MCF 10A (cell line): ENCODE results near the gene DVL1. TPM values are rescaled to one million over a fixed set of nuclear protein-coding genes. Genes with fewer than 3 reads are reported as not detected.

ENCODE experiments used
- BruUV-seq: library from RNA; stranded (reverse); fragments of 400-500 nt; replicated peaks from 2 replicates; lab custom pipeline; 2021; lab: Mats Ljungman, UMichigan
- CTCF ChIA-PET: fragments of 300-600 bp; sonication (Branson Sonifier 250); formaldehyde crosslinking; extraction: SDS; loops from one replicate; lab custom pipeline; 2021; ENCODE audit warnings: antibody characterized with exemption, inconsistent platforms; lab: Yijun Ruan, JAX
- POLR2A ChIA-PET: fragments of 300-600, 350-650 bp; sonication (Branson Sonifier 250); formaldehyde crosslinking; extraction: SDS; loops from one replicate; lab custom pipeline; 2020; ENCODE audit warnings: antibody characterized with exemption, inconsistent platforms; lab: Yijun Ruan, JAX
- DNase-seq: peaks from one replicate; pipeline ENCODE4 v3.0.0-alpha.2; 2018; ENCODE audit not compliant: unreplicated experiment
- H3K27ac Mint-ChIP-seq: one replicate; pipeline ENCODE4 v1.8.0; 2022; ENCODE audit warnings: mild to moderate bottlenecking, low read depth, mixed read lengths; ENCODE audit not compliant: unreplicated experiment
- H3K27me3 Mint-ChIP-seq: one replicate; pipeline ENCODE4 v1.8.0; 2022; ENCODE audit warnings: mixed read lengths; ENCODE audit not compliant: insufficient read depth, unreplicated experiment
- H3K36me3 Mint-ChIP-seq: one replicate; pipeline ENCODE4 v1.8.0; 2022; ENCODE audit warnings: mild to moderate bottlenecking, moderate library complexity, mixed read lengths; ENCODE audit not compliant: insufficient read depth, unreplicated experiment
- H3K4me1 Mint-ChIP-seq: one replicate; pipeline ENCODE4 v1.8.0; 2022; ENCODE audit warnings: mixed read lengths; ENCODE audit not compliant: insufficient read depth, unreplicated experiment
- H3K4me3 Mint-ChIP-seq: one replicate; pipeline ENCODE4 v1.8.0; 2022; ENCODE audit warnings: mild to moderate bottlenecking, moderate library complexity, mixed read lengths; ENCODE audit not compliant: unreplicated experiment
- H3K9me3 Mint-ChIP-seq: one replicate; pipeline ENCODE4 v1.8.0; 2022; ENCODE audit warnings: mixed read lengths; ENCODE audit not compliant: unreplicated experiment
- CTCF ChIP-seq: fragments of 200-600 bp; IDR thresholded peaks from one replicate; pipeline ENCODE4 v1.8.0; 2022; ENCODE audit warnings: antibody characterized with exemption, mild to moderate bottlenecking; ENCODE audit not compliant: unreplicated experiment
- intact Hi-C: fragments of 100-400 bp; cut with micrococcal nuclease; formaldehyde crosslinking; loops from 2 replicates; pipeline ENCODE4 v1.14.1; 2022
- total RNA-seq: library from RNA; stranded (reverse); gene quantifications from 2 replicates; pipeline ENCODE4 v1.2.3, GENCODE V29; 2022

The DVL1 gene
- total RNA-seq, 1 experiment from 2014 or later: 113 TPM

- H3K36me3 Mint-ChIP-seq: peaks cover 16% of the 10 kb centered on the region
- H3K4me3 Mint-ChIP-seq: peak overlapping the region; percentile 79
- peak overlapping the region; percentile 84 for H3K27ac Mint-ChIP-seq
- H3K9me3 Mint-ChIP-seq: no peaks in the 10 kb centered on the region
- CTCF ChIA-PET: interaction anchor here (0.5 to 1.2 kb wide), 10 partner anchors 28 to 364 kb away, joined by 3 to 7 read pairs (median 4); partner anchors contain the start of gene AURKAIP1
- H3K27me3 Mint-ChIP-seq: no peaks in the 10 kb centered on the region
- intact Hi-C loops: no loop called here
- no TSS peak for BruUV-seq
- no peak for DNase-seq
- POLR2A ChIA-PET: interaction anchor here (0.6 to 5.7 kb wide), 14 partner anchors 9 to 326 kb away, joined by 3 to 47 read pairs (median 5); partner anchors contain the start of genes AURKAIP1 and CCNL2
- TF ChIP-seq CTCF: no peak
- peaks cover 13% of the 10 kb centered on the region for H3K4me1 Mint-ChIP-seq
Measured at GRCh38 chr1:1347026-1347595, 2.1 kb downstream of the DVL1 start.

GRCh38 chr1:1346501-1346890, 2.7 kb downstream of the DVL1 start:
- Mint-ChIP-seq H3K36me3 (peaks cover 17% of the 10 kb centered on the region), H3K27me3 (no peaks in the 10 kb centered on the region), H3K27ac (peak overlapping the region; percentile 84), H3K4me1 (peaks cover 13% of the 10 kb centered on the region), H3K4me3 (peak overlapping the region; percentile 79), H3K9me3 (no peaks in the 10 kb centered on the region)
- BruUV-seq: no TSS peak
- POLR2A ChIA-PET: interaction anchor here (0.6 to 5.7 kb wide), 8 partner anchors 14 to 175 kb away, joined by 3 to 47 read pairs (median 14); partner anchors contain the start of genes AURKAIP1 and CCNL2
- intact Hi-C loops: no loop called here
- TF ChIP-seq CTCF: no peak
- no peak for DNase-seq
- CTCF ChIA-PET: interaction anchor here (0.7 to 1.4 kb wide), 6 partner anchors 25 to 363 kb away, joined by 3 to 7 read pairs (median 4); no protein-coding TSS in a partner anchor

GRCh38 chr1:1345860-1346500, 3.2 kb downstream of the DVL1 start:
- no peaks in the 10 kb centered on the region for H3K27me3 Mint-ChIP-seq
- H3K9me3 Mint-ChIP-seq: no peaks in the 10 kb centered on the region
- peak overlapping the region; percentile 84 for H3K27ac Mint-ChIP-seq
- CTCF ChIA-PET: interaction anchor here (0.6 to 1.4 kb wide), 7 partner anchors 11 to 223 kb away, joined by 3 to 7 read pairs (median 4); no protein-coding TSS in a partner anchor
- DNase-seq: peak; percentile 59
- peak overlapping the region; percentile 79 for H3K4me3 Mint-ChIP-seq
- TF ChIP-seq CTCF: no peak
- intact Hi-C loops: no loop called here
- no TSS peak for BruUV-seq
- peaks cover 22% of the 10 kb centered on the region for H3K36me3 Mint-ChIP-seq
- POLR2A ChIA-PET: interaction anchor here (0.6 to 5.7 kb wide), 7 partner anchors 13 to 63 kb away, joined by 3 to 47 read pairs (median 21); partner anchors contain the start of genes AURKAIP1 and CCNL2
- H3K4me1 Mint-ChIP-seq: peaks cover 13% of the 10 kb centered on the region

- DNase-seq: no peak
- no peak for TF ChIP-seq CTCF
- POLR2A ChIA-PET: interaction anchor here (0.8 to 5.7 kb wide), 4 partner anchors 20 to 54 kb away, joined by 4 to 47 read pairs (median 21); partner anchors contain the start of genes AURKAIP1 and CCNL2
- Mint-ChIP-seq H3K4me3 (peak overlapping the region; percentile 79), H3K9me3 (no peaks in the 10 kb centered on the region), H3K36me3 (peaks cover 28% of the 10 kb centered on the region), H3K27ac (no peak overlapping the region), H3K4me1 (peaks cover 13% of the 10 kb centered on the region), H3K27me3 (no peaks in the 10 kb centered on the region)
- intact Hi-C loops: no loop called here
- CTCF ChIA-PET: interaction anchor here (0.6 to 1.4 kb wide), 5 partner anchors 11 to 440 kb away, joined by 3 to 7 read pairs (median 4); no protein-coding TSS in a partner anchor
- BruUV-seq: no TSS peak
Measured at GRCh38 chr1:1345384-1345783, 3.8 kb downstream of the DVL1 start.
